ENCODE results near the gene SLC25A30.
"Not testable (repeated sequence)": the region's sequence is repeated elsewhere in the genome, so short reads cannot be mapped to it uniquely, and the experiment has no call there.

The SLC25A30 gene

GRCh38 chr13:45368005-45368404 lies 50.2 kb downstream of the SLC25A30 start:
- no peak for DNase-seq (ENCODE audit: low read depth, low spot score)

DNA sequence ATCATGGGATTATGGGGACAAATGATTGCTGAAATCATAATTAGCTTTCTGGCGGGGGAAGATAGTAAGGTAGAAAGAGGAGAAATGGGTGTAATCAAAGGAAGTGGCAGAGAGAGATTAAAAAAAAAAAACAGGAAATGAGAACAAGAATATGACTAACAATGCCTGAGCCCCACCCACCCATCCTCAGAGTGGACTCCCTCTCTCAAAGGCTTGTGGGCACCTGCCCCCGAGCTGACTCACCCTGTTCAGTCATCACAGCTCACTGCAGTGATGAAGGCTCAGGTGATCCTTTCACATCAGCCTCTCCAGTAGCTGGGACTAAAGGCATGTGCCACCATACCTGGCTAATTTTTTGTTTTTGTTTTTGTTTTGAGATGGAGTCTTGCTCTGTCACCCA lies 50.8 kb downstream of the SLC25A30 start:
- DNase-seq (ENCODE audit: low read depth, low spot score): peak; percentile 88

GRCh38 chr13:45365558-45365885 lies 52.7 kb downstream of the SLC25A30 start:
- no peak for DNase-seq (ENCODE audit: low read depth, low spot score)

DNA sequence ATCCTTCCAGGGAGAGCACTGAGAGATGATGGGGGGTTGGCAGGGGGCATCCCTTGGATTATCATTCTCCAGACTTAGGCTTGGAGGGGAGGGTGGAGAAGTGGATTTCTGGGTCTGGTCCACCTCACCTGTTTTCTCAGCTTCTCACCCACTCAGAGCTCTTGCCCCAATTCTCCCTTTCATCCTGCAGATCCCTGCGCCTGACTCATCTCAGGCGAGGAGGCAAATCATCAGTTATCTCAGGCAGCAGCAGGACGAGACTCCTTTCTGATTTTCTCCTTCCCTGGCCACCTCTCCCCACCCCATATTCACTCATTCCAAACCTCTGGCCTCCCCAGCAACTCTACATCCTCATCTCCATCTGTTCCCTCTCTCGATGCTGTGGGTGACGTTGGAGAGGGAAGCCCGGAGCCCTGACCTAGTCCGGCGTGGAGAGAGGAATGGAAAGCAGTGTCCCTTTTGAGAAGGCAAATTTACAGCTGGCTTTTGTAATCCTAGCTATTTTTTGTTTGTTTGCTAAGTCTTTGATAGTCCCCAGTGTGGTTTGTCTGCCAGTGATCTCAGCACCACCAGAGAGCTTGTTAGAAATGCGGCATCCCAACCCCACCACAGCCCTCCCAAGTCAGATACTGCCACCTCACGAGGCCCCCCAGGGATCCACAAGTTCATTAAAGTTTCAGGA lies 53.2 kb downstream of the SLC25A30 start:
- DNase-seq (ENCODE audit: low read depth, low spot score): no peak

- no peak for DNase-seq (ENCODE audit: low read depth, low spot score)
These were observed 55.2 kb downstream of the SLC25A30 start for GRCh38 chr13:45362939-45363338.

DNA sequence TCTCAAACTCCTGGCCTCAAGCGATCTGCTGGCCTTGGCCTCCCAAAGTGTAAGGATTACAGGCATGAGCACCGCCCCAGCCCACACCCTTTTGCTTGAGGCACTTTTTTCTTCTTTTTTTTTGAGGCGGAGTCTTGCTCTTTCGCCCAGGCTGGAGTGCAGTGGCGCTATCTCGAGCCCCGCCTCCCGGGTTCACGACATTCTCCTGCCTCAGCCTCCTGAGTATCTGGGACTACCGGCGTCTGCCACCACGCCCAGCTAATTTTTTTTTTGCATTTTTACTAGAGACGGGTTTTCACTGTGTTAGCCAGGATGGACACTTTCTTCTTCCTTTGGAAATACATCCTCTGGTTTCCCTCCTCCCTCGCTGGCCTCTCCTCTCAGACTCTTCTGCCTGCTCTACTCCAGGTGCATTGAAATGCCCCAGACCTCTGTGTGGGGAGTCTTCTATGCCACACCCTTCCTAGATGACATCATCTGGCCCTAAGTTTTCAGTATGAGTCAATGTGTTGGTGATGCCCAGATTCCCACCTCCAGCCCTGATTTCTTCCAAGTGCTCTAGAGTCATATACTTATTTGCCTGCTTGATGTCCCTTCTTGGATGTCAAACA lies 56.5 kb downstream of the SLC25A30 start:
- no peak for DNase-seq (ENCODE audit: low read depth, low spot score)

- no peak for DNase-seq (ENCODE audit: low read depth, low spot score)
These were observed 61.1 kb downstream of the SLC25A30 start for GRCh38 chr13:45356966-45357672.

DNA sequence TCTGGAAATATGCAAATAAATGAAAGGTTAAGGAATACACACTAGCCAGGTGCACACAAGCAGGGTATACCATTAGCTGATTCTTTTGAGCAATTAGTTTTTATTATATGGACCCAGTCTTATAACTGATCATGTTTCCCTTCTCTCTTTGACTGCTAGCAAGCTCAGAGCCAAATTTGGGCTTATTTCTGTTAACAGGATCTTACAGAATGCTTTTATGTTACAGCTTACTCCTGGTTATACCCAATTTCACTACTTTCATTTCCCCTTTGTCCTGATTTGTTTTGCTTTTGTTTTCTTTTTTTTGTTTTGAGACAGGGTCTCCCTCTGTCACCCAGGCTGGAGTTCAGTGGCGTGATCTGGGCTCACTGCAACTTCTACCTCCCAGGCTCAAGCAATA lies 64.3 kb downstream of the SLC25A30 start:
- DNase-seq (ENCODE audit: low read depth, low spot score): no peak

DNA sequence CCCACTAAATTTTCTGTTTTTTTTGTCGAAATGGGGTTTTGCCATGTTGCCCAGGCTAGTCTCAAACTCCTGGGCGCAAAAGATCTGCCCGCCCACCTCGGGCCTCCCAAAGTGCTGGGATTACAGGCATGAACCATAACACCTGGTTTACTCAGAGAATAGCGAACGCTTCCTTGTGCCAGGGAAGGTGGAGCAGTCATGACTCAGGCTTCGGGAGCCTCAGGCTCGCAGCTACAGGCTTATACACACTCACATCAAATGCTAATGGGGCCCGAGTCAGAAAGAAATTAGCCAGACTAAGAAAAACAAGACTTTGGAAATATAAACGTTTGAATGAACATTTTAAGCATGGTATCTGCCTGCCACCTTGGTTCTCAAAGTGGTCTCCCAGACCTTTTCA lies 66.1 kb downstream of the SLC25A30 start:
- no peak for DNase-seq (ENCODE audit: low read depth, low spot score)

DNA sequence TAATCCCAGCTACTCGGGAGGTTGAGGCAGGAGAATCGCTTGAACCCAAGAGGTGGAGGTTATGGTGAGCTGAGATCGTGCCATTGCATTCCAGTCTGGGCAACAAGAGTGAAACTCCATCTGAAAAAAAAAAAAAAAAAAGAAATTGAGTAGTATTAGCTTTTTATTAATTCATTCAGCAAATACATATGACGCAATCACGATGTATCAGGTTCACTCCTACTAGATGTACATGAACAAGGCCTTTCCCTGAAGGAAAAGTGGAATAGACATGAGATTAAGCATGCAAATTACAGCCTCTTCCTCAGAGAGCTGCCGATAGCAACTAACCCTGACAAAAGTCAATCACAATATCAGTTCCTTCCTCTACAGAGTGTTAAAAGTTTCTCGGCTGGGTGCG lies 68.0 kb downstream of the SLC25A30 start:
- no peak for DNase-seq (ENCODE audit: low read depth, low spot score)

- no peak for DNase-seq (ENCODE audit: low read depth, low spot score)
These were observed 68.7 kb downstream of the SLC25A30 start for GRCh38 chr13:45349438-45349837.

DNA sequence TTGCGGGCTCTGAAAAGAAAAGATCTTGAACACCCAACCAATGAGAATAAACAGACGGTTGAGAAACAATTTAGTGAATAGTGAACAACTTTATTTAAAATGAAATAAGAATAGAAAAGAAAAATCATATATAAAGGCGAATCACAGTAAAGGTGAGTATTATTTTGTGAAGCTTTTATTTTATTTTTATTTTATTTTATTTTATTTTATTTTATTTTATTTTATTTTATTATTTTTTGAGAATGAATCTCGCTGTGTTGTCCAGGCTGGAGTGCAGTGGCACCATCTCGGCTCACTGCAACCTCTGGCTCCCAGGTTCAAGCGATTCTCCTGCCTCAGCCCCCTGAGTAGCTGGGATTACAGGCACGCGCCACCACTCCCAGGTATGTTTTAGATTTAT lies 74.1 kb downstream of the SLC25A30 start:
- DNase-seq (ENCODE audit: low read depth, low spot score): not testable (repeated sequence)
